NCI-H1694 treated with DMSO at 0.1 percent for 48 hours (cell line): ENCODE measurements around the gene MYL6.
"Not testable (repeated sequence)": the region's sequence is repeated elsewhere in the genome, so short reads cannot be mapped to it uniquely, and the experiment has no call there.

Experiments
- DNase-seq: peaks from one replicate; lab custom pipeline; 2025; lab: John Stamatoyannopoulos, UW

Gene MYL6

GRCh38 chr12:56158029-56158925, at the start of gene MYL6:
TSS of gene MYL6 (plus strand) at chr12:56158359. CDS start at chr12:56158402, 43 bp downstream.
- DNase-seq = peak; percentile 96

- no peak for DNase-seq
Measured at GRCh38 chr12:56110571-56110970, 47.6 kb upstream of the MYL6 start.

- DNase-seq = no peak
Measured at GRCh38 chr12:56114084-56114483, 44.1 kb upstream of the MYL6 start.

GRCh38 chr12:56115329-56115728, 42.8 kb upstream of the MYL6 start:
- no peak for DNase-seq

GRCh38 chr12:56116267-56117081, 41.7 kb upstream of the MYL6 start, which contains the start of gene RPL41:
TSS of gene RPL41 (plus strand) at chr12:56116633.
- peak; percentile 94 for DNase-seq

GRCh38 chr12:56117082-56117706, 41.0 kb upstream of the MYL6 start:
- not testable (repeated sequence) for DNase-seq

GRCh38 chr12:56117778-56118687, 40.1 kb upstream of the MYL6 start, which contains the start of gene ZC3H10:
TSS of gene ZC3H10 (plus strand) at chr12:56118266. CDS start at chr12:56120563, 2,297 bp downstream.
- peak; percentile 96 for DNase-seq

GRCh38 chr12:56118688-56119357, 39.3 kb upstream of the MYL6 start:
- DNase-seq = peak; percentile 37

- peak; percentile 58 for DNase-seq
Measured at GRCh38 chr12:56119361-56119796, 38.8 kb upstream of the MYL6 start.

GRCh38 chr12:56120158-56120846, 37.9 kb upstream of the MYL6 start:
- no peak for DNase-seq

- no peak for DNase-seq
Measured at GRCh38 chr12:56121204-56121870, 36.8 kb upstream of the MYL6 start.

GRCh38 chr12:56122637-56123036, 35.5 kb upstream of the MYL6 start:
- peak; percentile 3 for DNase-seq

- no peak for DNase-seq
Measured at GRCh38 chr12:56124133-56124532, 34.0 kb upstream of the MYL6 start.

- no peak for DNase-seq
Measured at GRCh38 chr12:56126732-56127239, 31.4 kb upstream of the MYL6 start.

- no peak for DNase-seq
Measured at GRCh38 chr12:56127485-56127887, 30.7 kb upstream of the MYL6 start.

GRCh38 chr12:56127888-56128669, 30.1 kb upstream of the MYL6 start, which contains the start of gene ESYT1:
TSS of gene ESYT1 (plus strand) at chr12:56128267. CDS start at chr12:56128320, 53 bp downstream.
- peak; percentile 97 for DNase-seq

GRCh38 chr12:56128670-56129205, 29.4 kb upstream of the MYL6 start:
- DNase-seq = no peak
